Parathyroid adenoma (tissue), 2 donors: ENCODE results near the gene EVI5L.

Experiments used
- H2AFZ ChIP-seq: fragments of 300-600 bp; sonication (generic); one replicate; pipeline ENCODE4 v1.7.0; 2017; ENCODE audit warnings: antibody characterized with exemption, mild to moderate bottlenecking
- H3K27ac ChIP-seq: fragments of 300-600 bp; sonication (generic); one replicate; pipeline ENCODE4 v1.7.0; 2017
- H3K27me3 ChIP-seq: fragments of 300-600 bp; sonication (generic); one replicate; pipeline ENCODE4 v1.7.0; 2017; ENCODE audit warnings: low read length; ENCODE audit not compliant: control insufficient read depth, insufficient read depth
- H3K36me3 ChIP-seq: fragments of 300-600 bp; sonication (generic); one replicate; pipeline ENCODE4 v1.7.0; 2017; ENCODE audit warnings: low read length; ENCODE audit not compliant: control insufficient read depth, insufficient read depth
- H3K4me1 ChIP-seq: fragments of 300-600 bp; sonication (generic); one replicate; pipeline ENCODE4 v1.7.0; 2017; ENCODE audit warnings: control low read depth
- H3K4me2 ChIP-seq: fragments of 300-600 bp; sonication (generic); one replicate; pipeline ENCODE4 v1.7.0; 2017; ENCODE audit warnings: low read length
- H3K4me3 ChIP-seq: fragments of 300-600 bp; sonication (generic); one replicate; pipeline ENCODE4 v1.7.0; 2017; ENCODE audit warnings: low read depth, low read length
- H3K79me2 ChIP-seq: fragments of 300-600 bp; sonication (generic); one replicate; pipeline ENCODE4 v1.7.0; 2017; ENCODE audit warnings: control low read depth
- H3K9ac ChIP-seq: fragments of 300-600 bp; sonication (generic); one replicate; pipeline ENCODE4 v1.7.0; 2017; ENCODE audit warnings: mild to moderate bottlenecking
- H3K9me3 ChIP-seq: fragments of 300-600 bp; sonication (generic); one replicate; pipeline ENCODE4 v1.7.0; 2017; ENCODE audit warnings: low read length; ENCODE audit not compliant: control insufficient read depth
- TF ChIP-seq, protein P1 (sequence below): fragments of 300-600 bp; sonication (generic); IDR thresholded peaks from one replicate; pipeline ENCODE4 v1.7.0; 2017; ENCODE audit warnings: antibody characterized with exemption, mild to moderate bottlenecking
- donor health status: primary hyperparathyroidism.

The EVI5L gene

DNA sequence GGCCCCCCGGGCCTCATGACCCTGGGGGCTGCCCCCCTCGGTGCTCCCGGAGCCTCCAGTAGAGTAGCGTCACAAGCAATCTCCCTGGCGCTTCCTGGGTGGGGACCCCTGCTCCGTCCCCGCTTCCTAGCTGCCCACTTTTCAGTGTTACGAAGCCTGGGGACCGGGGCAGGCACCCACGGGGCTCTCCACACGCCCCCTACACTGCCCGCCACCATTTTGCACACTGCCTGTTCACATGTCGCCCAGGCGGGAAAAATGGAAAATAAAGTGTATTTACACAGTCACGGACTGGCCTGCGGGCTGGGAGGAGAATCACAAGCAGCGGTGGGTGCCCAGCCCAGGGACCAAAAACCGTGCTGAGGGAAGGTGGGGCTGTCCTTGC lies 34.7 kb downstream of the EVI5L start:
- Histone ChIP-seq H3K27me3 (no peaks in the 10 kb centered on the region), H2AFZ (no peak overlapping the region), H3K4me3 (no peak overlapping the region), H3K79me2 (no peaks in the 10 kb centered on the region), H3K27ac (no peak overlapping the region), H3K36me3 (no peaks in the 10 kb centered on the region), H3K9me3 (no peaks in the 10 kb centered on the region), H3K9ac (no peak overlapping the region), H3K4me1 (no peaks in the 10 kb centered on the region), H3K4me2 (no peak overlapping the region)
- TF ChIP-seq, protein P1, sequence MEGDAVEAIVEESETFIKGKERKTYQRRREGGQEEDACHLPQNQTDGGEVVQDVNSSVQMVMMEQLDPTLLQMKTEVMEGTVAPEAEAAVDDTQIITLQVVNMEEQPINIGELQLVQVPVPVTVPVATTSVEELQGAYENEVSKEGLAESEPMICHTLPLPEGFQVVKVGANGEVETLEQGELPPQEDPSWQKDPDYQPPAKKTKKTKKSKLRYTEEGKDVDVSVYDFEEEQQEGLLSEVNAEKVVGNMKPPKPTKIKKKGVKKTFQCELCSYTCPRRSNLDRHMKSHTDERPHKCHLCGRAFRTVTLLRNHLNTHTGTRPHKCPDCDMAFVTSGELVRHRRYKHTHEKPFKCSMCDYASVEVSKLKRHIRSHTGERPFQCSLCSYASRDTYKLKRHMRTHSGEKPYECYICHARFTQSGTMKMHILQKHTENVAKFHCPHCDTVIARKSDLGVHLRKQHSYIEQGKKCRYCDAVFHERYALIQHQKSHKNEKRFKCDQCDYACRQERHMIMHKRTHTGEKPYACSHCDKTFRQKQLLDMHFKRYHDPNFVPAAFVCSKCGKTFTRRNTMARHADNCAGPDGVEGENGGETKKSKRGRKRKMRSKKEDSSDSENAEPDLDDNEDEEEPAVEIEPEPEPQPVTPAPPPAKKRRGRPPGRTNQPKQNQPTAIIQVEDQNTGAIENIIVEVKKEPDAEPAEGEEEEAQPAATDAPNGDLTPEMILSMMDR: no peak

- Histone ChIP-seq H3K9me3 (no peaks in the 10 kb centered on the region), H3K27ac (no peak overlapping the region), H3K36me3 (no peaks in the 10 kb centered on the region), H3K9ac (no peak overlapping the region), H3K27me3 (no peaks in the 10 kb centered on the region), H3K79me2 (no peaks in the 10 kb centered on the region), H3K4me3 (no peak overlapping the region), H2AFZ (no peak overlapping the region), H3K4me2 (no peak overlapping the region), H3K4me1 (no peaks in the 10 kb centered on the region)
- TF ChIP-seq, protein P1: no peak
Observed at GRCh38 chr19:7865262-7865911, 35.4 kb downstream of the EVI5L start.

DNA sequence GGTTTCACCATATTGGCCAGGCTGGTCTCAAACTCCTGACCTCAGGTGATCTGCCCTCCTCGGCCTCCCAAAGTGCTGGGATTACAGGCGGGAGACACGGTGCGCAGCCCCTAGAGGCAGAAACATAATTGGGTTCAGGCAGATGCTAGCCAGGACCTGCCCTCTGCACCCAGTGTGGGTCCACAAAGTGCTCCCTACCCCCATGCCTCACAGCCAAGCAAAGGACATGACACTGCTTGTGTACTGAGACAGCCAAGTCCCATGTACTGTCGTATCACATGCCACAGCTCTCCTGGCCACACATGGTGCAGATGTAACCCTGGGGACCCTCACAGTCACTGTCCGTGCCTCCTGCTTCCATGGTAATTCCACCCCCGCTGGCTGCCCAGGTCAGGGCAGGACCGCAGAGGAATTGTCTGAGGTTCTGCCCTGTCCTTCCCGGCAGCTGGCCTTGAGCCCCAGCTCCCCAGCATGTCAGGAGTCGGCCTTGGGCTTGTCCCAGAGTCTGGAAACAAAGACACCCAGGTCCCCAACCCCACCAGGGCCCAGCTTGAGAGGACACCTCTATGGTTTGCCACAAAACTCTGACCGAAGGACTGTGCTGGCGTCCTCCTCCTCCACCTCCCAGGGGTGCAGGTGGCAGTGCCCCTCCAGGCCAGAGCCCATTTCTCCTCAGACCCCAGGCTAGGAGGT lies 36.5 kb downstream of the EVI5L start:
- Histone ChIP-seq H3K4me2 (no peak overlapping the region), H3K36me3 (no peaks in the 10 kb centered on the region), H3K4me1 (peaks cover 4% of the 10 kb centered on the region), H3K9me3 (no peaks in the 10 kb centered on the region), H3K4me3 (no peak overlapping the region), H2AFZ (no peak overlapping the region), H3K79me2 (no peaks in the 10 kb centered on the region), H3K9ac (no peak overlapping the region), H3K27me3 (no peaks in the 10 kb centered on the region), H3K27ac (no peak overlapping the region)
- TF ChIP-seq, protein P1: no peak

- no peaks in the 10 kb centered on the region for H3K27me3 ChIP-seq
Observed at GRCh38 chr19:7867092-7867844, 37.2 kb downstream of the EVI5L start.

More at GRCh38 chr19:7867092-7867844, 37.2 kb downstream of the EVI5L start:
- Histone ChIP-seq H3K4me2 (no peak overlapping the region), H3K4me3 (no peak overlapping the region), H3K36me3 (no peaks in the 10 kb centered on the region), H3K4me1 (peaks cover 8% of the 10 kb centered on the region), H3K27ac (no peak overlapping the region), H3K9ac (no peak overlapping the region), H3K9me3 (no peaks in the 10 kb centered on the region), H3K79me2 (no peaks in the 10 kb centered on the region), H2AFZ (no peak overlapping the region)
- TF ChIP-seq, protein P1: no peak
